ENCODE results near the gene ENKD1.

The ENKD1 gene

DNA sequence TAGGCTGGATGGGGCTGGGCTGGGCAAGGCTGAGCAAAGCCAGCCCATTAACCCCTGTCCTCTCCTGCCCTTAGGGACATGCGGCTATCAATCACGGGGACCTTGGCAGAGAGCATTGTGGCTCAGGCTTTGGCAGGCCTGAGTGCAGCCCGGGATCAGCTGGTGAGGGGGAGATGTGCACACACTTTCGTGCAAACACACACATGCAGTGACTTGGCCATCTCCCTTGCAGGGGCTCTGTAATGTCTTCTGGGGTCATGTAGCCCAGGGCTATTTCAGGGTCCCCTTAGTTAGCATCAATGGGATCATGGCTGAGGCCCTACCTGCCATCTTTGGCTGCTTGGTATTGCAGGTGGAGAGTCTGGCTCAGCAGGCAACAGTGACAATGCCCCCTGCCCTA lies 14.7 kb downstream of the ENKD1 start:
- Histone ChIP-seq H2AFZ (ENCODE audit: low read length) (no peak overlapping the region), H4K20me1 (ENCODE audit: insufficient read depth, low read length) (no peaks in the 10 kb centered on the region), H3K4me1 (ENCODE audit: insufficient read depth, low read length, severe bottlenecking) (peaks cover 3% of the 10 kb centered on the region), H3K9me3 (ENCODE audit: low read length) (no peaks in the 10 kb centered on the region), H3K4me2 (ENCODE audit: low read length) (no peak overlapping the region), H3K9me2 (ENCODE audit: low read depth, low read length) (no peaks in the 10 kb centered on the region), H3K27me3 (ENCODE audit: insufficient read depth, low read length) (no peaks in the 10 kb centered on the region), H3K9ac (ENCODE audit: low read length) (no peak overlapping the region), H3K36me3 (ENCODE audit: insufficient read depth, low read length) (peaks cover 80% of the 10 kb centered on the region), H3K79me2 (ENCODE audit: insufficient read depth, low read length) (no peaks in the 10 kb centered on the region), H3K4me3 (ENCODE audit: low read depth, low read length, poor library complexity, severe bottlenecking) (no peak overlapping the region), H3F3A (ENCODE audit: insufficient read depth, low read length) (no peaks in the 10 kb centered on the region), H3K27ac (ENCODE audit: low read depth, low read length, poor library complexity, severe bottlenecking) (no peak overlapping the region)
- TF ChIP-seq EZH2 (IDR thresholded peaks at IDR 0.05; ENCODE audit: borderline replicate concordance, low read length), result no peak
- TF ChIP-seq, protein P1, sequence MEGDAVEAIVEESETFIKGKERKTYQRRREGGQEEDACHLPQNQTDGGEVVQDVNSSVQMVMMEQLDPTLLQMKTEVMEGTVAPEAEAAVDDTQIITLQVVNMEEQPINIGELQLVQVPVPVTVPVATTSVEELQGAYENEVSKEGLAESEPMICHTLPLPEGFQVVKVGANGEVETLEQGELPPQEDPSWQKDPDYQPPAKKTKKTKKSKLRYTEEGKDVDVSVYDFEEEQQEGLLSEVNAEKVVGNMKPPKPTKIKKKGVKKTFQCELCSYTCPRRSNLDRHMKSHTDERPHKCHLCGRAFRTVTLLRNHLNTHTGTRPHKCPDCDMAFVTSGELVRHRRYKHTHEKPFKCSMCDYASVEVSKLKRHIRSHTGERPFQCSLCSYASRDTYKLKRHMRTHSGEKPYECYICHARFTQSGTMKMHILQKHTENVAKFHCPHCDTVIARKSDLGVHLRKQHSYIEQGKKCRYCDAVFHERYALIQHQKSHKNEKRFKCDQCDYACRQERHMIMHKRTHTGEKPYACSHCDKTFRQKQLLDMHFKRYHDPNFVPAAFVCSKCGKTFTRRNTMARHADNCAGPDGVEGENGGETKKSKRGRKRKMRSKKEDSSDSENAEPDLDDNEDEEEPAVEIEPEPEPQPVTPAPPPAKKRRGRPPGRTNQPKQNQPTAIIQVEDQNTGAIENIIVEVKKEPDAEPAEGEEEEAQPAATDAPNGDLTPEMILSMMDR (IDR thresholded peaks at IDR 0.05; ENCODE audit: low read length), result no peak

DNA sequence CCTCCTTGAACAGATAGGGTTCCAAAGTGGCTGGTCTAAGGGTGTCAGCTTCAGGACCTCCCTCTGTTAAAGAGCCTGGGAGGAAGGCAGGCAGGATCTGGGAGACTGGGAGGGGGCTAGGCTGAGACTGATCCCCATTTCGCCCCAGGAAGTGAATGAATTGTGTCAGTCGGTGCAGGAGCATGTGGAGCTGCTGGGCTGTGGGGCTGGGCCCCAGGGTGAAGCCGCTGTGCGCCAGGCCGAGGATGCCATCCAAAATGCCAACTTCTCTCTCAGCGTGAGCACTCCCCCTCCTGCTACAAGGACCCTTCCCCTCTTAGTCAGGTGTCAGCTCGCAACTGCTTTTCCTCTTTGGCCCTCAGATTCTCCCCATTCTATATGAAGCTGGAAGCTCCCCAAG lies 15.5 kb downstream of the ENKD1 start:
- Histone ChIP-seq H3K27ac (ENCODE audit: low read depth, low read length, poor library complexity, severe bottlenecking) (no peak overlapping the region), H3K27me3 (ENCODE audit: insufficient read depth, low read length) (no peaks in the 10 kb centered on the region), H2AFZ (ENCODE audit: low read length) (no peak overlapping the region), H4K20me1 (ENCODE audit: insufficient read depth, low read length) (no peaks in the 10 kb centered on the region), H3K4me2 (ENCODE audit: low read length) (no peak overlapping the region), H3K79me2 (ENCODE audit: insufficient read depth, low read length) (no peaks in the 10 kb centered on the region), H3K4me1 (ENCODE audit: insufficient read depth, low read length, severe bottlenecking) (peaks cover 10% of the 10 kb centered on the region), H3K9me2 (ENCODE audit: low read depth, low read length) (no peaks in the 10 kb centered on the region), H3K36me3 (ENCODE audit: insufficient read depth, low read length) (peaks cover 80% of the 10 kb centered on the region), H3F3A (ENCODE audit: insufficient read depth, low read length) (no peaks in the 10 kb centered on the region), H3K9ac (ENCODE audit: low read length) (no peak overlapping the region), H3K9me3 (ENCODE audit: low read length) (no peaks in the 10 kb centered on the region), H3K4me3 (ENCODE audit: low read depth, low read length, poor library complexity, severe bottlenecking) (no peak overlapping the region)
- no peak for TF ChIP-seq EZH2 (IDR thresholded peaks at IDR 0.05; ENCODE audit: borderline replicate concordance, low read length)
- TF ChIP-seq, protein P1 (IDR thresholded peaks at IDR 0.05; ENCODE audit: low read length), result no peak

DNA sequence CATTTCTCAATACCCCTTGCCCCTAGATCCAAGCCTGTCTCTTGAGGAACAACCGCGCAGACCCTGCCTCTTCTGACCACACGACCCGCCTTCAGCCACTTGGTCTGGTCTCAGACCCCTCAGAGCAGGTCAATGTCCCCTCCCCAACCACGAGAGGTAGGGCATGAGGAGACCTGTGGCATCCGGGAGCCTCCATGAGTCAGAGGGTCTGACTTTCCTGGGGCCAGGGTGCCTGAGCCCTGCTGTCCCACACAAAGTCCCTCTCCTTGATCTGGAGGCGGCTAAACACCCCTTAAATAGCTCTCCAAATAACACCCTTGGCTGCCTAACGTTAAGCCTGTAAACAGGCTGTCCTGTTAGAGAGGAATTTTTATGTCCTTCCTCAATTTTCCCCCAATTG lies 16.5 kb downstream of the ENKD1 start:
- Histone ChIP-seq H3K9me2 (ENCODE audit: low read depth, low read length) (no peaks in the 10 kb centered on the region), H3K9ac (ENCODE audit: low read length) (no peak overlapping the region), H4K20me1 (ENCODE audit: insufficient read depth, low read length) (no peaks in the 10 kb centered on the region), H3K36me3 (ENCODE audit: insufficient read depth, low read length) (peaks cover 73% of the 10 kb centered on the region), H3K79me2 (ENCODE audit: insufficient read depth, low read length) (no peaks in the 10 kb centered on the region), H3K27me3 (ENCODE audit: insufficient read depth, low read length) (no peaks in the 10 kb centered on the region), H3K4me3 (ENCODE audit: low read depth, low read length, poor library complexity, severe bottlenecking) (no peak overlapping the region), H3K4me2 (ENCODE audit: low read length) (no peak overlapping the region), H2AFZ (ENCODE audit: low read length) (no peak overlapping the region), H3K4me1 (ENCODE audit: insufficient read depth, low read length, severe bottlenecking) (peaks cover 19% of the 10 kb centered on the region), H3K27ac (ENCODE audit: low read depth, low read length, poor library complexity, severe bottlenecking) (no peak overlapping the region), H3K9me3 (ENCODE audit: low read length) (no peaks in the 10 kb centered on the region), H3F3A (ENCODE audit: insufficient read depth, low read length) (no peaks in the 10 kb centered on the region)
- TF ChIP-seq EZH2 (IDR thresholded peaks at IDR 0.05; ENCODE audit: borderline replicate concordance, low read length), result no peak
- TF ChIP-seq, protein P1 (IDR thresholded peaks at IDR 0.05; ENCODE audit: low read length), result no peak
